Esophagus squamous epithelium (tissue), 4 donors: ENCODE results near the gene SH3RF2.

ENCODE experiments used
- CTCF ChIP-seq, 6 experiments: fragments of 450-650 bp in 4 of 6; fragments of 200-600 bp in 2 of 6; sonication (generic) in 2 of 6; IDR thresholded peaks; one replicate each; pipeline ENCODE4 v1.5.1; 2016 to 2019; ENCODE audit warnings: antibody characterized with exemption in 6 of 6, mild to moderate bottlenecking in 4 of 6, moderate library complexity in 4 of 6
- POLR2A ChIP-seq, 4 donors: fragments of 450-650 bp; IDR thresholded peaks; one replicate each; pipeline ENCODE4 v1.6.1; 2017; ENCODE audit warnings: antibody characterized with exemption in 4 of 4, mild to moderate bottlenecking in 4 of 4, moderate library complexity in 3 of 4

GRCh38 chr5:146084376-146084775 lies 148.0 kb downstream of the SH3RF2 start:
- TF ChIP-seq POLR2A (IDR thresholded peaks at IDR 0.05) (no peak), CTCF (IDR thresholded peaks at IDR 0.05) (no peak)
